Measurements from ENCODE around the gene CLIP1.

Gene CLIP1

DNA sequence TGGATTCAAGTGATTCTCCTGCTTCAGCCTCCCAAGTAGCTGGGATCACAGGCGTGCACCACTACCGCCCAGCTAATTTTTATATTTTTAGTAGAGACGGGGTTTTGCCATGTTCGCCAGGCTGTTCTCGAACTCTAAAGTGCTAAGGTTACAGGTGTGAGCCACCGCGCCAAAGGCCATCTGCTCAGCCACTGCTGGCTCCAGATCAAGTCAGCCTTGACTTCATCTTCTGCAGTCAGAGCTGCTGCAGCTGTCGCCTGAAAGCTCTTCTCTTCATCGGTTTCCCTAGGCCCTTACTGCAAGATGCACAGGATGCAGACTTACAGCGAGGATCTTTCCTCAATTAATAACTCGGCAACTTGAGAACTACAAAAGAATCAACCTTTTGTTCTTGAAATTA, 66.8 kb downstream of the CLIP1 start:
- DNase-seq (ENCODE audit: low read depth), result no peak

DNA sequence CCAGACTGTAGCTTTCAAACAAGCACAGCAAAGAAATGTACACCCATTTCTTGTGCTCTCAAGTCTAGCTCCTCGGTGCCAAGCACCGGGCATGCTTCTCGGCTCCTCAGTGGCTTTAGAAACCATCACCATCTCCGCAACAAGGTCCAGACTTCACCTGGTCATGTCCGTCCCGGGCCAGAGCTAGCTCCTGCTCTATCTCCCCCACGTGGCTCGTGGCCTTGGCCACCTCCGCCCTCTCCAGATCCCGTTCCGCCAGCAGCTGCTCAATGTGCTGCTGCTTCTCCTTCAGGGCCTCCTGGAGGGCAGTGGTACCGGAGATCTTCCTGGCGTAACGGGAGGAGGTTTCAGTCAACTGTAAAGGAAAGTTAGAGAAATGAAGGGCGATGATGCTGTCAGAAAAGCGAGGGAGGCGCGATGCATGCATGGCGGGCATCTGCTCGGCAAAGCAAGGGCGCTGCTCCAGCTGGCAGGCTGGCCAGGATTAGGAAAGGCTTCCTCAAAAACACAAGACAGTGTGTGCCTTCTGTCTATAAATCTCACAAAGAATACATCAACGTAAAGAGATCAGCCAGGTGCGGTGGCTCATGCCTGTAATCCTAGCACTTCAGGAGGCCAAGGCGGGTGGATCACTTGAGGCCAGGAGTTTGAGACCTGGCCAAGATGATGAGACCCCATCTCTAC, 67.4 kb downstream of the CLIP1 start:
- no peak for DNase-seq (ENCODE audit: low read depth)

DNA sequence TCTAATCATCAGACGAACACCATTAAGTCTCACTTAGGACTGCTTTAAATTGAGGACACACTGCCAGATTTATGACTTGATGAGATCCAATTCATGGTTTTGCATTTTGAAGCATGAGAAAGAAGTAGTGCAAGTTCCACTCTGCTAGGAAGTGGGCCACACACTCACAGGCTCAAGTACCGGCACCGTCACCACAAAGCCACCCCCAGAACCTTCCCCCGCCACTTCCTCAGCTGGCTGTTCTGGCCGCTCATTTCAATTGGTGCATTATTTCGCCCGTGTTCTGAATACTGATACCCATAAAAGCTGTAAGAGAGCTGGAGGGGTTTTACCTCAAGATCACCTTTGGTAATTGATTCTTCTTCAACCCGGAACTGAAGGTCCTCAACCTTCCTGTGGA, 70.1 kb downstream of the CLIP1 start:
- DNase-seq (ENCODE audit: low read depth), result no peak

DNA sequence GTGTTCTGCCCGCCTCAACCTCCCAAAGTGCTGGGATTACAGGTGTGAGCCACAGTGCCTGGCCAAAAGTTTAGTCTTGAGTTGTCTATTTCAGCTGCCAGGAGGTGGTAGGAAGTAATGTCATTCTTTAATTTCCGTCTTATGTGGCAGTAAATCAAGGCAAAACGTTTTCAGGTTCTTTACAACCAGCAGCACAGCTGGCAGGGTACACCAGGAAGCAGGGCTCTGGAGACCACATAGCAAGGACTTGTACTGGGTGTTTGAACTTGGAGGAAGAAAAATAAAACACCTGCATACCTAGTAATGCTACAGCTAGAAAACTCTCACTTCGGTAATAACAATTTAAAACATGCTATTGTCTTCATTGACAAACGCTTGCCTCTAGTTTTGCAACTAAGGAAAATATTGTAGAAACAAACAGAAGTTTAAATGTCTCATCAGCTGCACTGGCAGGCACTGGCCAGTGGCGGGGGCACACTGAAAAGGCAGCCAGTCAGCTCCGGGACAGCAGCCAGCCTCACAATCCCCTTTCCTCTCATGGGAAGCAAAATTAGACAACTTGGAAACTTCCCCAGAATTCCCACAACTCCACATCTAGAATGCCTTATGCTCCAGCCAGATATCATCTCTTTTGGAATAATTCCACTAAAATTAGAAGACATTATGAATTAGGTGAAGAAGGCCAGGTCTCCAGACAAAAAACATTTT, 72.2 kb downstream of the CLIP1 start:
- DNase-seq (ENCODE audit: low read depth), result no peak

DNA sequence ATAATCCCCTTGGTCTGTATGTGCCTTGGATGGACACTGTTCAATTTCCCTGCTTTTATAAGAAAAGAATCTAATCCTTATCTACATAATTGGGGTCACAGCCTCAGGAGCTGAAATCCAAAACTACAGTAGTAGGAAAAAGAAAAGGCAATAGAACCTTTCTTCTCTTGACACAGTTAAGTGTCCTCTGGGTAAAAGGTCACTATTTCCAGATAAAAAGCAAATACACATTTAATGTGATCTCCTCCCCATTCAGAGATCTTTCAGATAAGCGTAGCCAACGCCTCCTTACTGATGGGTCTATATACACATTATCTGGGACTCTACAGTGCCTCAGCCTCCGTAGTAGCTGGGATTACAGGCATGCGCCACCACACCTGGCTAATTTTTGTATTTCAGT, 73.4 kb downstream of the CLIP1 start:
- DNase-seq (ENCODE audit: low read depth), result no peak

DNA sequence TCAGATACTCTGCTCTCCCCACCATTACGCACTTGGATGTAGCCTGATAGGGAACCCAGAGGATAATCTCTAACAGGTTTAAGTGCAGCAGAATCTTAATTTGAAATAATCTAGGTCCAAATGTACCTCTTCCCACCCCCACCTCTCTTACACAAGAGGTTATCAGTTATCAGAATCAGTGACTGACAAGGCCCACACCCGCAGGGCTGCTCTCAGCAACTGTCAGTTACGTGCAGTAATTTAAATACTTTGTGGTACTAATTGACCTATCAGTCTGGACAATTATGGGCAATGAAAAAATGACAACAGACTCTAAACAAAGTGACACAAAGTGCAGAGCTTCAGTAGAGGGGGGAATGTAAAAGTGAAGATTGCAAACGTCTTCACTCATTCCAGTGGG, 74.0 kb downstream of the CLIP1 start:
- no peak for DNase-seq (ENCODE audit: low read depth)

DNA sequence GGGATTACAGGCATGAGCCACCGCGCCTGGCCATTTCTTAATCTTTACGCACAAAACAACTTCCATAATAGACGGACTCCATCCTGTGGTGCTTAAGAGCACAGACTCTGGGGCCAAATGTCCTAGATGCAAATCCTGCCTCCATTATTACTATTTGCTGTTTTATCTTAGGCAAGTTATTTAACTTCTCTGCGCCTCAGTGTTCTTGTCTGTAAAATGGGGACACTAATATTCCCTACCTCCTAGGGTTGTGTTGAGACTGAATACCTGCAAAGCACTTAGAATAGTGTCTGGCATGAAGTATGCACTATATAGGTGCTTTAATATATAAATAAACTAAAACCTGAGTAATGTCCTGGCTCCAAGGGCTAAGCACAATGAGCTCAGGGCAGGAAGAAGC, 76.4 kb downstream of the CLIP1 start:
- no peak for DNase-seq (ENCODE audit: low read depth)

DNA sequence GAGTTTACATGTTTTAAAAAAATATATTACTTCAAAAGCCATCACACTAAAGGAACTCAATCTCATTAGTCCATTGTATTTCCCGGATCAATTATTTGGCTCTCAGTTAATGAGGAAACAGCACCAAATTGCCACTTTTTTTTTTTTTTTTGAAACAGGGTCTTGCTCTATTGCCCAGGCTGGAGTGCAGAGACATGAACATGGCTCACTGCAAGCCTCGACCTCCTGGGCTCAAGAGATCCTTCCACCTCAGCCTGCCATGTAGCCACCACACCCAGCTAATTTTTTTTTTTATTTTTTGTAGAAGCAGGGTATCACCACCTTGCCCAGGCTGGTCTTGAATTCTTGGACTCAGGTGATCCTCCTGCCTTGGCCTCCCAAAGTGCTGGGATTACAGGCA, 77.4 kb downstream of the CLIP1 start:
- DNase-seq (ENCODE audit: low read depth), result no peak

DNA sequence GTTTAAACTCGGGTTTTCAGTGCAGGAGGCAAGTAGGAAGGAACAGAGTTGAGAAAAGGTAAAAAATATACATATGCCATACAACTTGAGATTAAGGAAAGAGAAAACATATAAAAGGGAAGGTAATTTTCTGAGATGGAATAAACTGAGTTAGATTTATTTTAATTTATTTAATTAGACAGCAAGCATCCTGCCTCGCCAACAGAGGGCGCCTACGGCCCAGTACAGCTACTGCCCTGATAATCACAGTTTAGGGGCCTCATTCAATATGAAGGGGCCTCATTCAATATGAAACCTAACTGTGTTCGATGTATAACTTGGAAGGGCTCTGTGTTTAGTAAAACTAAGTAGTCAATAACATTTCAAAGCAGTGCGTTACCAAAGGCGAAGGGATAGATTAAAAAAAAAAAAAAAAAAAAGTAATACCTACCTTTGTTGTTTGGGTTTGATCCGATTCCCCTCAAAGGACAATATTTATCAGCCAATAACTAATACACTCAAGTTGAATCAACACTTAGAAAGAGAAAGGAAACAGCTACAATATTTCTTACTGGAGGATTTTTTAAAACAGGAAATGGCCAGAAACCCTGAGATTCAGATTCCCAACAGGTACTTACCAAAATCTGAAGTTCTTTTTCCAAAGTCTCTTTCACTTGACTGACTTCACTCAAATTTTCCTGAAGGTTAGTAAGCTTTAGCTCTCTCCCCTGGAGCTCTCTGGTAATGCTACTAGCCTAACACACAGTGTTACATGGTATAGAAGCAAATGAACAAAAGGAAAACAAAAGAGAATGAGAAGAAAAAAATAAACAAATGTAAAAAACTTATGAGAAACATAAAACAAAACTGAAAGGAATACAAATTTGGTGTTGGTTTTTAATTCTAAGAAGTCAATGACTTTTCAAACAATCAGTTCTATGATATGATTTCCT, 86.2 kb downstream of the CLIP1 start:
- peak; percentile 11 for DNase-seq (ENCODE audit: low read depth)

DNA sequence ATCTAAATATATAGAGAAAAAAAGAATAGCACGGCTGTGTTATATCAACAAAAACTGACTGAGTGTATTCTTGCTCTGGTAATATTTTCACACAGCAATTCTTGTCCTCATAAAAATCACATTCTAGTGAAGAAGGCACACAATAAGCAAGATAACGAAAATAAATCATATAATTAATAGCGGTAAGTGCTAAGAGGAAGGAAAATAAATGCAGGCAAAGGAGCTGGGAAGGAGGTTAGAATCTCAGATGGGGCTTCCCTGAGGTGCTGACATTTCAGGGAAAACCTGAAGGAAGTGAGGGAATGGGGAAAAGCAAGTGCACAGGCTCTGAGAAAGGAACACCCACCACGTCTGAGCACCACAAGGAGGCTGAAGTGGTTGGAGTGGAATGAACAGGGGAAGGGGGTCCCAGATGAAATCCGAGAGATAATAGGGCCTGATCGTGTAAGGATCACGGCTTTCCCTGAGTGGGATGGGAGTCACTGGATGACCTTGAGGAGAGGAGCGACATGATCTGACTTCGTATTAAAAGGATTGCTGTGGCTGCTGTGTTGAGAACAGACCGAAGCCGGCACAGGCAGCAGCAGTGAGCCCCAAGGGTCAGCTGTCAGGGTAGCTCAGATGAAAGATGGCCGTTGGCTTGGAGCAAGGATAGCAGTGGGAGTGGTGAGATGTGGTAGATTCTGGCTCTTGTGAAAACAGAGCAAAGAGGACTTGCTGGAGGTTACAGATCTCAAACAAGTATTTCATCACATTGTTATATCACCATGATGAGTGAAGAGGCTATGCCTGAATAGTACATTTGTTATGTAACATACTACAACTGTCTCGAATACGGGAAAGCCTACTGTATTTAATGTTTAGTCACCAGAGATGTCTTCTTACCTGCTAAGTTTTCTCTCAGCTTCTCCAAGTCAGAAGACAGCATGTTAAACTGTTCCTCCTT, 89.1 kb downstream of the CLIP1 start:
- no peak for DNase-seq (ENCODE audit: low read depth)

DNA sequence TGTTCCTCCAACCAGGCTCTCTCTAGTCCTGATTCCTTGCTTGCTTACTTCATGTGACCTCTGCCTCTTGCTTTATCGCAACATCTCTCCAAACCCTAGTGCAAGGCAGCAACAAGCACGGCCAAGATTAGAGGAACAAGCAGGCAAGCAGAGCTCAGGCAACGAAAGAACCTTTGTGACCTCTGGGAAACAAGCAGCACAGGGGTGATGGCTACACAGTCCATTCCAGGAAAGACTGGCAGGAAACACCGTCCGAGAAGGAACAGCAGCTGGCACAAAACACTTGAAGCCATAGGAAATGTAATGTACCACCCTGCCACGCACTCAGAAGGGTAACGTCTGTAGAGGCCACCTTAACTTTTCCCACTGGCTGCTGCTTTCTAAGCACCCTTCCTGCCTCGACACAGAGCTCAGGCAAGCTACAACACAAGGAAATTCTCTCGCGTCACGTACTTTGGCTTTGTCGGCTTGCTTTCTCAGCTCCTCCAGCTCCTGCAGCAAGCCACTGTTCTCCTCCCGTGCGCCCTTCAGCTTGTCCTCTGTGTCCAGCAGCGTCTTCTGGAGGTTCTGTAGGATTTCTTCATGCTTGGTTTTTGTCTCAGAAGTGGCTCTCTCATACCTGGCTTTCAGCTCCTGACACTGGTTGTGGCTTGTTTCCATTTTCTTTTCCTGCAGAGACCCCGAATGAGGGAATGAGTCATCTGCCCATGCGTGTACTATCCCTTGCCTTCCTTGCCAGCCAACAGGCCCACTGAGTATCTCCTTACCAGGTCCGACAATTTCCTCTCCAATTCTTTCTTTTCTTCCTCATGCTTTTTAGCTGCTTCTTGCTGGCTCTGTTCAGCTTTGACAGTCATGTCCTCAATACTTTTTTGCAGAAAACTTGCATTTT, 94.7 kb downstream of the CLIP1 start:
- DNase-seq (ENCODE audit: low read depth), result no peak

DNA sequence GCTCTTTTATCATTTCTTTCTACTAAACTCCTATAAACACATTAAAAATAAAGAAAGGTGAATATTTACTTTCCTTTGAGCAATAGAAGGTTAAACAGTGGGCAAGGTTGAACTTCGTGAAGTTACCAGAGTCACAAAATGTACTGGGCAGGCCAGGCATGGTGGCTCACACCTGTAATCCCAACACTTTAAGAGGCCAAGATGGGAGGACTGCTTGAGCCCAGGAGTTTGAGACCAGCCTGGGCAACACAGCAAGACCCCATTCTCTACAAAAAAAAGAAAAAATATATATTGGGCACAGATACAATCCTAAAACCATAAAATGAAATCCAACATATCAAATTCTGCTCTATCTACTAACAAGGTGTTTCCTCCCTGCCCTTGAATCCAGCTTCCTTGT, 95.5 kb downstream of the CLIP1 start:
- DNase-seq (ENCODE audit: low read depth), result no peak

DNA sequence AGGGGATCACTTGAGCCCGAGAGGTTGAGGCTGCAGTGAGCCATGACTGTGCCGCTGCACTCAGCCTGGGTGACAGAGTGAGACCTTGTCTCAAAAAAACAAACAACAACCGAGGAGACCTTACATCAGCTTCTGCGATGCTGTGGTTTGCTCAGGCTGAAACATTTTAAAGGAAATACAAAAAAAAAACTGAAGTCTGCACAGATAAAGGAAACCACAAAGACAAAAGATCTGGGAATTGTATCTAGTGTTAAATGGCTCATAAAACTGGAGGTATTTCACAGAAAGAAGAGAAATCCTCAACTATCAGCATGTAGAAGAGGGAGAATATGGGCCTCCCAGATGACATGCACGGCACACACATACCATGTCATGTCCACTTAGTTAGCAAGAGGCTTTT, 95.9 kb downstream of the CLIP1 start:
- DNase-seq (ENCODE audit: low read depth), result no peak

DNA sequence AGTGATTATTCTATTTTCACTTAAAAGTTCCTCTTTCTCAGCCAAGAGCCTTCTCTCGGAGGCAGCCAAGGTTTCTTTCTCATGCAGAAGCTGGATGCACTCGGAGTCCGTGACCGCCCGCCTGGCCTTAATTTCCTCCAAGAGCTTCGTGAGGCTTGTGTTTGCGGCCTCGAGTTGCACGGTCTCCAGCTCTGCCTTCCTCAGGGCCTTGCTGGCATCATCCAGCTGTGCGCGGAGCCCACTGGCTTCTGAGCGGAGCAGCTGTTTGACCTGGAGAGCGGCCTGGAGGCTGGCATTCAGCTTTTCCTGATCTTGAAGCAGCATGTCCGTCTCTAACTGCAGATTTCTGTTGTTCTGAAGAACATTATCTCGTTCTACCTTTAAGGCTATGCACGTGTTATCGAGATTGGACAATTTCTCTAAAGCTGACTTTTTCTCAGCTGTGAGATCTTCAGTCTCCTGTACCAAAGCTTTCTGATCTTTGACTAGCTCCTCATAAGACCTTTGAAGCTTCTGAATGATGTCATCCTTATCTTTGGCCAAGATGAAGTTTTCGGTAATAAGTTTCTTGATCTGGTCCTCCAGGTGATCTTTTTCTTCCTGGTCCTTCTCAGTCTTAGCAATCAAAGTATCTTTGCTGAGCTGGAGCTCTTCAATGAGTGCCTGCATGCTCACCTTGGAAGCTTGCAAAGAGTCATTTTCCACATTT, 99.0 kb downstream of the CLIP1 start:
- no peak for DNase-seq (ENCODE audit: low read depth)

DNA sequence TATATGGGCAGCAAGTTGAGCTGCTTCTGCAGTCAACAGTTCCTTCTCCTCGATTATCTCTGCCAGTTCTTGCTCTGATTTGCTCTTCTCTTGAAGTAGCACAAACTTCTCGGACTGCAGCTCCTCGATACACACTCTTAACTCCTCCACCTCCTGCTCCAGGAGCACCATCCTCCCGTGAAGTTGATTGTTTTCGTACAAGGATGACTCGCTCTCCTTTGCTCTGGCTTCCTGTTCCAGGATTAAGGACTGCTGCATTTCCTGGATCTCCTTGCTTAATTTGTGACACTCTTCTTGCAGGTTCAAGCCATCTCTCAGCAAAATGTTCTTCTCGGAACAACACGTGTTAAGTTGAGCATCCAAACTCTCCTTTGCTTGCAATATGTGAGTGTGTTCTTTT, 100.0 kb downstream of the CLIP1 start:
- no peak for DNase-seq (ENCODE audit: low read depth)

DNA sequence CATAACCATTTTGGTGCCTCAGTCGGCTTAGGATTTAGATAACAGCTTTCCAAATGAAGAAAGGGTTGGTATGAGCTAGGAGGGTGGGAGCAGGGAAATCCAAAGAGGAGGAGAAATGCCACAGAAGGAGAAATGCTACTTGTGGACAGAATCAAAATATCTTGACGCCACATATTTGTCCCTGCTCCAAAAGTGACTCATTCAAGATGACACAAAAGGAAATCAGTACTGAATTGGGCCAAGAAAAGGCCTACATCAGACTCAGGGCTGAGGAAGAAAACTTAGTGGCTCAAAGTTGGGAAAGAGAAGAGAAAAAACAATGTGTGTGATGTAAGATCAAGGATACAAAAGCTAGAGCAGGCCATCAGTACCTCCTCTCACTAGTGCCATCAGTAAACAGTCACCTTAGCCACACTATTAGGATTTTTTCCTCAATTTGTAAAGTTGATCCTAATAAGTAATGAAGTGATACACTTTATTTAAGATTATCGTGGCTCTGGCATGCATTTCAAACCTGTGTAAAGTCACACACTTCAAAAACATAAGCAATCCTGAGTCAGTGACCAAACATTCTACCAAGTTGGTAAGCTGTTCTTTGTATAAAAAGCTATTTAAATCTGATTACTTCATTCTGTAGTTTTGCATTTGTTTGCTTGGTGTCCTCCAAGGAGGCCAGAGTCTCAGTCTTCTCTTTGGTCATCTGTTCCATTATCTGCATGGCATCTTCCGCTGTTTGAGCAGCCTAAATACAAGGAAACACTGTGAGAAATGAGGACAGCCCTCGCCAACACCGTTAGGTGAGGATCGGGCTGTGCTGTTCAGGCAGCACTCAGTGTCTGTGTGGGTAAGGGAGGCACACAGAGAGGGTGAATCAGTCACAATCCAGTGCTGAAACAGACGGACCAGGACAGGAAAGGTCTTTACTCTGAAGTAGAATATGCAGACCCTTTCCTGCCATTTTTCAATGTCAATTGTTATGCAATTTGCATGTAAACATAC, 103.6 kb downstream of the CLIP1 start:
- DNase-seq (ENCODE audit: low read depth), result no peak

DNA sequence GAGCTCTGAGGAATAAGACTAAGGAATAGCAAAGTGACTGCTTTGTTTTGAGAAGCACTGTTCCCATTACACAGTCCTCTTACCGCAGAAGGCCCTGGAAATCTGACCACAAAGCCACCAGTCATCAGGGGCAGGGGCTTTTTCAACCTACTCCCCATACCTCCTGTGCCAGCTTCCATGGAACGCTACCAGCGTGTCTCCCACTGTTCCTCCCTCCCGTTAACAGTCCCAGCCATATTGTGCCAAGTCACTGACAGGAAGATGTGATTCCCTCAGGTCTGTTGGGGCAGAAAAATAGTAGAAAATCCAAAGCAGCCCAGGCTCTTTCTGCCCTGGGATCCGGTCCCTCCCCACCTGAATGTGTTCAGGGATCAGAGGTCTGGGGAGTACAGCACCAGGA, 109.5 kb downstream of the CLIP1 start:
- no peak for DNase-seq (ENCODE audit: low read depth)

DNA sequence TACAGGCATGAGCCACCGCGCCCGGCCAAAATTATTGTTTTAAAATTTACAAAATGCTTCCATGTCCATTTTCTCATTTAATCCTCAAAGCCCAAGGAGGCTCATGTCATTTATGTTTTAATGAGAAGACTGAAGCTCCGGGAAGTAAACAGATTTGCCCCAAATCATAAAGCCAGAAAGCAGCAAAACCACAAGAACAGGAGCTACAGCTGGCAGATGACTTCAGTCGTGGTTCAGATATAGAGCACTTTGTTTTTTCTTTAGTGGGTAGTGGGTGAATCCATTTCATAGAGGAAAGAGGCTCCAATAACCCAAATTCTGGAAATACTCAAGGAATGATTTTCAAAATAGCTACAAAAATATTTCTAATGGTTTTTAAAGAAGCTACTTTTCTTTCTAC, 110.8 kb downstream of the CLIP1 start:
- DNase-seq (ENCODE audit: low read depth), result no peak
